Smooth muscle cell of the umbilical artery (primary cell): ENCODE measurements around the gene ZCCHC3. TPM values are rescaled to one million over a fixed set of nuclear protein-coding genes. Genes with fewer than 3 reads are reported as not detected.

Experiments
- total RNA-seq: library from RNA; depleted of rRNA; stranded (reverse); fragments of >200 nt; gene quantifications from 2 replicates; pipeline ENCODE4 v1.2.3, GENCODE V29; 2014

Gene ZCCHC3, protein sequence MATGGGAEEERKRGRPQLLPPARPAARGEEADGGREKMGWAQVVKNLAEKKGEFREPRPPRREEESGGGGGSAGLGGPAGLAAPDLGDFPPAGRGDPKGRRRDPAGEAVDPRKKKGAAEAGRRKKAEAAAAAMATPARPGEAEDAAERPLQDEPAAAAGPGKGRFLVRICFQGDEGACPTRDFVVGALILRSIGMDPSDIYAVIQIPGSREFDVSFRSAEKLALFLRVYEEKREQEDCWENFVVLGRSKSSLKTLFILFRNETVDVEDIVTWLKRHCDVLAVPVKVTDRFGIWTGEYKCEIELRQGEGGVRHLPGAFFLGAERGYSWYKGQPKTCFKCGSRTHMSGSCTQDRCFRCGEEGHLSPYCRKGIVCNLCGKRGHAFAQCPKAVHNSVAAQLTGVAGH
- total RNA-seq: 9.6 and 11.3 TPM in 2 replicates

GRCh38 chr20:297098-297924 lies at the start of gene ZCCHC3:
TSS of gene ZCCHC3 (plus strand) at chr20:297570. CDS start at chr20:297587, 17 bp downstream.

DNA sequence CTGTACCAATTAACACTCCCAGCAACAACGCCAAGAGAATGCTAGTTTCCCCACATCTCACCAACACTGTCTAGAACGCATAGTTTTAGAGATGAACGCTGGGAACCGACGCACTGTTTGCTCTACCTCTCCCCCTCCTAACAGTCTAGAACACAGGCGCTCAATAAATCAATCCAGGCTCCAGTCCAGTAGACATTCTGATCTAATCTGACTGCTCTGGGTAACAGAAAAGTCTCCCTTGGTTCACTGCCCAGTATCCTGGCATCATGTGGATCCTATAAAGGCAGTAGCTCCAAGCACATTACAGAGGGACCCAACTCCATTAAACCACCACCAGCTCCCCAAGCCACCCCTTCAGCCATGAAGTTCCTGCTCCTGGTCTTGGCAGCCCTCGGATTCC lies 40.0 kb upstream of the ZCCHC3 start, which contains the start of gene DEFB132:
DEFB132 (plus strand) TSS at position 306 of the 400 bp plus-strand sequence; CDS start at position 361, 55 bp downstream.

GRCh38 chr20:290084-290831 lies 7.1 kb upstream of the ZCCHC3 start, which contains the start of gene C20orf96:
TSS of gene C20orf96 (minus strand) at chr20:290750. CDS start at chr20:290610, 140 bp downstream.

GRCh38 chr20:325045-325888 lies 27.9 kb downstream of the ZCCHC3 start, which contains the start of gene SOX12:
TSS of gene SOX12 (plus strand) at chr20:325552. CDS start at chr20:325925, 373 bp downstream.

GRCh38 chr20:346640-347316 lies 49.4 kb downstream of the ZCCHC3 start, which contains the start of gene NRSN2:
TSS of gene NRSN2 (plus strand) at chr20:347111. CDS start at chr20:349644, 2,533 bp downstream.

Other genes starting within 250 kb of the ZCCHC3 start
- gene DEFB125, start 209.9 kb upstream of the ZCCHC3 start, total RNA-seq: not detected in 2 replicates
- not detected in 2 replicates for gene DEFB126, start 155.0 kb upstream of the ZCCHC3 start, total RNA-seq
- gene DEFB127, start 140.1 kb upstream of the ZCCHC3 start, total RNA-seq: not detected in 2 replicates
- not detected in 2 replicates for gene DEFB128, start 107.9 kb upstream of the ZCCHC3 start, total RNA-seq
- gene DEFB129, start 70.3 kb upstream of the ZCCHC3 start, total RNA-seq: not detected in 2 replicates
- gene DEFB132, start 39.8 kb upstream of the ZCCHC3 start, total RNA-seq: not detected in 2 replicates
- gene C20orf96, start 6.8 kb upstream of the ZCCHC3 start, total RNA-seq: 3.9 and 4.1 TPM in 2 replicates
- gene SOX12, start 28.0 kb downstream of the ZCCHC3 start, total RNA-seq: 4.8 and 8.9 TPM in 2 replicates
- gene NRSN2, start 49.5 kb downstream of the ZCCHC3 start, total RNA-seq: 24.9 and 40.3 TPM in 2 replicates
- gene TRIB3, start 83.2 kb downstream of the ZCCHC3 start, total RNA-seq: 45.9 and 69.5 TPM in 2 replicates
- 65.0 and 82.0 TPM in 2 replicates for gene RBCK1, start 110.7 kb downstream of the ZCCHC3 start, total RNA-seq
- 45.7 and 45.8 TPM in 2 replicates for gene TBC1D20, start 165.0 kb downstream of the ZCCHC3 start, total RNA-seq
- gene CSNK2A1, start 246.2 kb downstream of the ZCCHC3 start, total RNA-seq: 118 and 242 TPM in 2 replicates